SK-N-SH (cell line): ENCODE data around the gene DHRS4. TPM values are rescaled to one million over a fixed set of nuclear protein-coding genes. Genes with fewer than 3 reads are reported as not detected.
"Not testable (repeated sequence)": the region's sequence is repeated elsewhere in the genome, so short reads cannot be mapped to it uniquely, and the experiment has no call there.

ENCODE experiments used
- CTCF ChIA-PET: fragments of 300-600, 350-600 bp; formaldehyde crosslinking; extraction: SDS; loops from one replicate; lab custom pipeline; 2021; lab: Yijun Ruan, JAX
- POLR2A ChIA-PET: fragments of 350-600 bp; sonication (Branson Sonifier 250); formaldehyde crosslinking; extraction: SDS; loops from one replicate; lab custom pipeline; 2020; ENCODE audit warnings: antibody characterized with exemption, inconsistent platforms; lab: Yijun Ruan, JAX
- DNase-seq: peaks from one replicate; pipeline ENCODE4 v3.0.0; 2012
- H2AFZ ChIP-seq: fragments of 200-600 bp; sonication (generic); 2 replicates; pipeline ENCODE4 v1.8.1; 2016; ENCODE audit warnings: antibody characterized with exemption, mild to moderate bottlenecking, low read depth
- H3F3A ChIP-seq: fragments of 200-600 bp; sonication (generic); replicated peaks from 2 replicates; pipeline ENCODE3; 2016; ENCODE audit warnings: antibody characterized with exemption, mild to moderate bottlenecking; ENCODE audit not compliant: insufficient read depth
- H3K27ac ChIP-seq, 2 experiments: fragments of 200-500 bp in 1 of 2; fragments of 200-600 bp in 1 of 2; sonication (Bioruptor generic) in 1 of 2; sonication (generic), shearing (Covaris generic) in 1 of 2; 2 replicates each; pipeline versions ENCODE4 v1.5.1 to v1.6.1; 2014 to 2016; ENCODE audit warnings: low read depth in 2 of 2, inconsistent platforms in 1 of 2, low read length in 1 of 2, mild to moderate bottlenecking in 1 of 2, mixed read lengths in 1 of 2
- H3K27me3 ChIP-seq: fragments of 200-600 bp; sonication (generic), shearing (Covaris generic); 2 replicates; pipeline ENCODE4 v1.6.1; 2016; ENCODE audit warnings: mixed run types; ENCODE audit not compliant: insufficient read depth
- H3K36me3 ChIP-seq, 2 experiments: fragments of 200-500 bp in 1 of 2; fragments of 200-600 bp in 1 of 2; sonication (Bioruptor generic) in 1 of 2; sonication (generic) in 1 of 2; replicated peaks in 1 of 2; 2 replicates each; pipeline versions ENCODE3 to v1.5.1; 2014 to 2016; ENCODE audit warnings: low read length in 1 of 2, mild to moderate bottlenecking in 1 of 2; ENCODE audit not compliant: insufficient read depth in 2 of 2, control insufficient read depth in 1 of 2
- H3K4me1 ChIP-seq, 2 experiments: fragments of 200-500 bp in 1 of 2; fragments of 200-600 bp in 1 of 2; sonication (Bioruptor generic) in 1 of 2; sonication (generic), shearing (Covaris generic) in 1 of 2; 2 replicates each; pipeline versions ENCODE4 v1.5.1 to v1.6.1; 2014 to 2016; ENCODE audit warnings: low read depth in 1 of 2, low read length in 1 of 2, mixed run types in 1 of 2; ENCODE audit not compliant: insufficient read depth in 2 of 2, control insufficient read depth in 1 of 2
- H3K4me2 ChIP-seq: fragments of 200-600 bp; sonication (generic), shearing (Covaris generic); 2 replicates; pipeline ENCODE4 v1.6.1; 2017; ENCODE audit warnings: mixed run types
- H3K4me3 ChIP-seq, 2 experiments: fragments of 200-500 bp in 1 of 2; fragments of 200-600 bp in 1 of 2; sonication (Bioruptor generic) in 1 of 2; sonication (generic), shearing (Covaris generic) in 1 of 2; 2 replicates each; pipeline versions ENCODE4 v1.5.1 to v1.8.1; 2014 to 2016; ENCODE audit warnings: low read depth in 2 of 2, inconsistent platforms in 1 of 2, low read length in 1 of 2, mild to moderate bottlenecking in 1 of 2, mixed read lengths in 1 of 2, moderate library complexity in 1 of 2
- H3K79me2 ChIP-seq: fragments of 200-600 bp; sonication (generic); 2 replicates; pipeline ENCODE4 v1.8.1; 2017; ENCODE audit warnings: mild to moderate bottlenecking; ENCODE audit not compliant: insufficient read depth
- H3K9ac ChIP-seq: fragments of 200-600 bp; sonication (generic); 2 replicates; pipeline ENCODE4 v1.6.1; 2017; ENCODE audit warnings: mixed run types
- H3K9me2 ChIP-seq: fragments of 200-600 bp; sonication (generic); 2 replicates; pipeline ENCODE4 v1.6.1; 2017; ENCODE audit warnings: mixed run types
- H3K9me3 ChIP-seq: fragments of 200-600 bp; sonication (generic); 2 replicates; pipeline ENCODE4 v1.6.1; 2017; ENCODE audit warnings: mixed run types, mild to moderate bottlenecking, moderate library complexity
- H4K20me1 ChIP-seq: fragments of 200-600 bp; sonication (generic); 2 replicates; pipeline ENCODE4 v1.6.1; 2017; ENCODE audit warnings: mild to moderate bottlenecking, mixed run types; ENCODE audit not compliant: insufficient read depth
- CHD2 ChIP-seq: fragments of 150-350 bp; IDR thresholded peaks from 2 replicates; pipeline ENCODE4 v1.6.1; 2018; ENCODE audit warnings: low read length; ENCODE audit not compliant: partially characterized antibody
- EP300 ChIP-seq, 2 experiments: IDR thresholded peaks; 2 replicates each; pipeline versions ENCODE4 v1.4.0 to v1.6.1; 2012; ENCODE audit warnings: borderline replicate concordance in 1 of 2, low read depth in 1 of 2, low read length in 1 of 2
- FOXJ3 ChIP-seq: sonication (generic); formaldehyde crosslinking; IDR thresholded peaks from 2 replicates; pipeline ENCODE4 v1.5.1; 2020; ENCODE audit warnings: mild to moderate bottlenecking, missing genetic modification reagents
- GABPA ChIP-seq: IDR thresholded peaks from 2 replicates; pipeline ENCODE4 v1.4.0; 2012; ENCODE audit warnings: low read depth, mild to moderate bottlenecking
- GATA2 ChIP-seq: sonication (generic); formaldehyde crosslinking; IDR thresholded peaks from 2 replicates; pipeline ENCODE4 v1.5.0; 2020; ENCODE audit warnings: mild to moderate bottlenecking, missing genetic modification reagents
- MEF2A ChIP-seq: IDR thresholded peaks from 2 replicates; pipeline ENCODE4 v1.4.0; 2012; ENCODE audit warnings: low read depth, borderline replicate concordance
- MXI1 ChIP-seq: IDR thresholded peaks from 2 replicates; pipeline ENCODE4 v1.6.1; 2012; ENCODE audit warnings: mild to moderate bottlenecking, low read depth, low read length, improper control_type of control experiment
- NFIC ChIP-seq: IDR thresholded peaks from 2 replicates; pipeline ENCODE4 v1.4.0; 2012; ENCODE audit warnings: borderline replicate concordance
- POLR2AphosphoS5 ChIP-seq: IDR thresholded peaks from 2 replicates; pipeline ENCODE4 v1.6.1; 2012; ENCODE audit warnings: low read depth, low read length
- RAD21 ChIP-seq: IDR thresholded peaks from 2 replicates; pipeline ENCODE4 v1.6.1; 2012; ENCODE audit warnings: mild to moderate bottlenecking, low read length
- TEAD4 ChIP-seq: IDR thresholded peaks from 2 replicates; pipeline ENCODE4 v1.4.0; 2012; ENCODE audit warnings: mild to moderate bottlenecking, borderline replicate concordance; ENCODE audit not compliant: insufficient read depth
- YY1 ChIP-seq: IDR thresholded peaks from 2 replicates; pipeline ENCODE4 v1.4.0; 2012; ENCODE audit warnings: low read depth, mild to moderate bottlenecking
- WGBS: methylation state at CpG from one replicate; pipeline ENCODE4 v1.1.6; 2017; ENCODE audit warnings: low lambda C conversion rate; 5-methylcytosine and 5-hydroxymethylcytosine counted together
- polyA plus RNA-seq, 3 experiments: library from polyadenylated mRNA; depleted of rRNA; stranded (reverse); fragments of >200 nt; gene quantifications; 2 replicates each; pipeline ENCODE4 v1.2.3, GENCODE V29; 2012
- TF ChIP-seq, protein P1 (sequence below): IDR thresholded peaks from 2 replicates; pipeline ENCODE4 v1.4.0; 2012; ENCODE audit warnings: low read depth, borderline replicate concordance
- TF ChIP-seq, protein P2 (sequence below): fragments of 150-350 bp; IDR thresholded peaks from 2 replicates; pipeline ENCODE4 v1.6.1; 2016; ENCODE audit warnings: mild to moderate bottlenecking, low read depth, low read length
- TF ChIP-seq, protein P3 (sequence below): IDR thresholded peaks from 2 replicates; pipeline ENCODE4 v1.6.1; 2012; ENCODE audit warnings: mild to moderate bottlenecking, low read depth, low read length, moderate library complexity
- TF ChIP-seq, protein P4 (sequence below): IDR thresholded peaks from 2 replicates; pipeline ENCODE4; 2012
- TF ChIP-seq, protein P5 (sequence below): IDR thresholded peaks from 2 replicates; pipeline ENCODE4 v1.4.0; 2012; ENCODE audit warnings: low read depth

Gene DHRS4
- polyA plus RNA-seq, 1 of the 3 experiments (the other 2 are of a cell fraction): 50.5 TPM

DNA sequence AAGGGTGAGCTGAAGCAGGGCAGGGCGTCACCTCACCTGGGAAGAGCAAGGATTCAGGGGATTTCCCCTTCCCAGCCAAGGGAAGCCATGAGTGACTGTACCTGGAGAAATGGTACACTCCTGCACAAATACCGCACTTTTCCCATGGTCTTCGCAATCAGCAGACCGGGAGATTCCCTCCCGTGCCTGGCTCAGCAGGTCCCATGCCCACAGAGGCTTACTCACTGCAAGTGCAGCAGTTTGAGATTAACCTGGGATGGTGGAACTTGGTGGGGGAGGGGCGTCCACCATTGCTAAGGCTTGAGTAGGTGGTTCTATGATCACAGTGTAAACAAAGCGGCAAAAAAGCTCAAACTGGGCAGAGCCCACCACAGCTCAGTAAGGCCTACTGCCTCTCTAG is 11.0 kb upstream of the DHRS4 start:
- Histone ChIP-seq H3K36me3 (no peaks in the 10 kb centered on the region), H3K4me1 (no peaks in the 10 kb centered on the region), H3K9me3 (no peaks in the 10 kb centered on the region), H3K4me3 (no peak overlapping the region), H3K9ac (no peak overlapping the region), H3K27ac (no peak overlapping the region), H3K27me3 (no peaks in the 10 kb centered on the region), H3K9me2 (no peaks in the 10 kb centered on the region), H4K20me1 (no peaks in the 10 kb centered on the region), H3K79me2 (peaks cover 9% of the 10 kb centered on the region), H2AFZ (no peak overlapping the region), H3F3A (no peaks in the 10 kb centered on the region), H3K4me2 (no peak overlapping the region)
- TF ChIP-seq CHD2 (no peak), YY1 (no peak), GABPA (no peak), RAD21 (no peak), FOXJ3 (CRISPR knock-in tag) (no peak), MEF2A (no peak), EP300 (IDR thresholded peaks at IDR 0.05; ENCODE audit: borderline replicate concordance in 1 of 2, low read depth in 1 of 2, low read length in 1 of 2) (no peak), POLR2AphosphoS5 (no peak), NFIC (no peak), MXI1 (no peak), GATA2 (CRISPR knock-in tag) (no peak), TEAD4 (no peak)
- TF ChIP-seq, protein P1, sequence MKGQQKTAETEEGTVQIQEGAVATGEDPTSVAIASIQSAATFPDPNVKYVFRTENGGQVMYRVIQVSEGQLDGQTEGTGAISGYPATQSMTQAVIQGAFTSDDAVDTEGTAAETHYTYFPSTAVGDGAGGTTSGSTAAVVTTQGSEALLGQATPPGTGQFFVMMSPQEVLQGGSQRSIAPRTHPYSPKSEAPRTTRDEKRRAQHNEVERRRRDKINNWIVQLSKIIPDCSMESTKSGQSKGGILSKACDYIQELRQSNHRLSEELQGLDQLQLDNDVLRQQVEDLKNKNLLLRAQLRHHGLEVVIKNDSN: no peak
- TF ChIP-seq, protein P2, sequence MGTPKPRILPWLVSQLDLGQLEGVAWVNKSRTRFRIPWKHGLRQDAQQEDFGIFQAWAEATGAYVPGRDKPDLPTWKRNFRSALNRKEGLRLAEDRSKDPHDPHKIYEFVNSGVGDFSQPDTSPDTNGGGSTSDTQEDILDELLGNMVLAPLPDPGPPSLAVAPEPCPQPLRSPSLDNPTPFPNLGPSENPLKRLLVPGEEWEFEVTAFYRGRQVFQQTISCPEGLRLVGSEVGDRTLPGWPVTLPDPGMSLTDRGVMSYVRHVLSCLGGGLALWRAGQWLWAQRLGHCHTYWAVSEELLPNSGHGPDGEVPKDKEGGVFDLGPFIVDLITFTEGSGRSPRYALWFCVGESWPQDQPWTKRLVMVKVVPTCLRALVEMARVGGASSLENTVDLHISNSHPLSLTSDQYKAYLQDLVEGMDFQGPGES: no peak
- TF ChIP-seq, protein P3, sequence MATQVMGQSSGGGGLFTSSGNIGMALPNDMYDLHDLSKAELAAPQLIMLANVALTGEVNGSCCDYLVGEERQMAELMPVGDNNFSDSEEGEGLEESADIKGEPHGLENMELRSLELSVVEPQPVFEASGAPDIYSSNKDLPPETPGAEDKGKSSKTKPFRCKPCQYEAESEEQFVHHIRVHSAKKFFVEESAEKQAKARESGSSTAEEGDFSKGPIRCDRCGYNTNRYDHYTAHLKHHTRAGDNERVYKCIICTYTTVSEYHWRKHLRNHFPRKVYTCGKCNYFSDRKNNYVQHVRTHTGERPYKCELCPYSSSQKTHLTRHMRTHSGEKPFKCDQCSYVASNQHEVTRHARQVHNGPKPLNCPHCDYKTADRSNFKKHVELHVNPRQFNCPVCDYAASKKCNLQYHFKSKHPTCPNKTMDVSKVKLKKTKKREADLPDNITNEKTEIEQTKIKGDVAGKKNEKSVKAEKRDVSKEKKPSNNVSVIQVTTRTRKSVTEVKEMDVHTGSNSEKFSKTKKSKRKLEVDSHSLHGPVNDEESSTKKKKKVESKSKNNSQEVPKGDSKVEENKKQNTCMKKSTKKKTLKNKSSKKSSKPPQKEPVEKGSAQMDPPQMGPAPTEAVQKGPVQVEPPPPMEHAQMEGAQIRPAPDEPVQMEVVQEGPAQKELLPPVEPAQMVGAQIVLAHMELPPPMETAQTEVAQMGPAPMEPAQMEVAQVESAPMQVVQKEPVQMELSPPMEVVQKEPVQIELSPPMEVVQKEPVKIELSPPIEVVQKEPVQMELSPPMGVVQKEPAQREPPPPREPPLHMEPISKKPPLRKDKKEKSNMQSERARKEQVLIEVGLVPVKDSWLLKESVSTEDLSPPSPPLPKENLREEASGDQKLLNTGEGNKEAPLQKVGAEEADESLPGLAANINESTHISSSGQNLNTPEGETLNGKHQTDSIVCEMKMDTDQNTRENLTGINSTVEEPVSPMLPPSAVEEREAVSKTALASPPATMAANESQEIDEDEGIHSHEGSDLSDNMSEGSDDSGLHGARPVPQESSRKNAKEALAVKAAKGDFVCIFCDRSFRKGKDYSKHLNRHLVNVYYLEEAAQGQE: no peak
- TF ChIP-seq, protein P4, sequence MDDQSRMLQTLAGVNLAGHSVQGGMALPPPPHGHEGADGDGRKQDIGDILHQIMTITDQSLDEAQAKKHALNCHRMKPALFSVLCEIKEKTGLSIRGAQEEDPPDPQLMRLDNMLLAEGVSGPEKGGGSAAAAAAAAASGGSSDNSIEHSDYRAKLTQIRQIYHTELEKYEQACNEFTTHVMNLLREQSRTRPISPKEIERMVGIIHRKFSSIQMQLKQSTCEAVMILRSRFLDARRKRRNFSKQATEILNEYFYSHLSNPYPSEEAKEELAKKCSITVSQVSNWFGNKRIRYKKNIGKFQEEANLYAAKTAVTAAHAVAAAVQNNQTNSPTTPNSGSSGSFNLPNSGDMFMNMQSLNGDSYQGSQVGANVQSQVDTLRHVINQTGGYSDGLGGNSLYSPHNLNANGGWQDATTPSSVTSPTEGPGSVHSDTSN: no peak
- TF ChIP-seq, protein P5, sequence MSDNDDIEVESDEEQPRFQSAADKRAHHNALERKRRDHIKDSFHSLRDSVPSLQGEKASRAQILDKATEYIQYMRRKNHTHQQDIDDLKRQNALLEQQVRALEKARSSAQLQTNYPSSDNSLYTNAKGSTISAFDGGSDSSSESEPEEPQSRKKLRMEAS: no peak
- CTCF ChIA-PET: interaction anchor here (1.5 to 4.3 kb wide), 3 partner anchors 10 to 310 kb away, joined by 3 to 10 read pairs (median 5); partner anchors contain the start of gene DHRS4
- POLR2A ChIA-PET: no interaction called here
- 76% methylated on average over 4 of the region's 7 CpGs for WGBS
- no peak for DNase-seq

DNA sequence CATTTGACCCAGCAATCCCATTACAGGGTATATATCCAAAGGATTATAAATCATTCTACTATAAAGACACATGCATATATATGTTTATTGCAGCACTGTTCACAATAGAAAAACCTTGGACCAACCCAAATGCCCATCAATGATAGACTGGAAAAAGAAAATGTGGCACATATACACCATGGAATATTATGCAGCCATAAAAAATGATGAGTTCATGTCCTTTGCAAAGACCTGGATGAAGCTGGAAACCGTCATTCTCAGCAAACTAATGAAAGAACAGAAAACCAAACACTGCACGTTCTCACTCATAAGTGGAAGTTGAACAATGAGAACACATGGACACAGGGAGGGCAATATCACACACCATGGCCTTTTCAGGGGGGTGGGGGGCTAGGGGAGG is 4.5 kb upstream of the DHRS4 start:
- H3K27ac ChIP-seq, H3K4me2 ChIP-seq, H3K36me3 ChIP-seq, H3K4me3 ChIP-seq, H3K9me2 ChIP-seq, H3K9ac ChIP-seq, CTCF ChIA-PET, H3K9me3 ChIP-seq, H3K27me3 ChIP-seq, DNase-seq, H4K20me1 ChIP-seq, H3K4me1 ChIP-seq, H2AFZ ChIP-seq, H3F3A ChIP-seq, POLR2A ChIA-PET: not testable (repeated sequence)
- H3K79me2 ChIP-seq: peaks cover 37% of the 10 kb centered on the region
- WGBS: 64% methylated on average over 2 of the region's 2 CpGs
